NCI-H128 (cell line): Measurements from ENCODE around the gene GALNT15.

ENCODE experiments used
- DNase-seq: peaks from one replicate; lab custom pipeline; 2025; ENCODE audit not compliant: unreplicated experiment; lab: John Stamatoyannopoulos, UW

Gene GALNT15

DNA sequence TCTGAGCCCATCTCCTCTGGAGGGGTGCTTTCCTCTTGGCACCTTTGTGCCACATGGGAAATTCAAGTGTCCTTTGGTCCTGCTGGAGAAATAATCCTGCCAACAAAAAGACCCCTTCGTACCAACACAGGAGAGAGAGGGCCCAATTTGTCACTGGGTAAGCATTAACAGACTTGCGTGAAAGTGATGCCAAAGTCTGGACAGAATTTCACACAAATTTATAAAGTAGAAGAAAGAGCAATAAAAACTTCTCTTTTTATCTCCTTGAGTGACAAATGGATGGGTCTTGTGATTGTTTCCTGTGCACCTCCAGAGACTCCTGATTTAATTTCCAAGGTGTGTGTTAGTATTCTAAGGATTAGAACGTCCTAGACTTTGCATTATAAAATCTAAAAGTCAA, 75.4 kb downstream of the GALNT15 start:
- DNase-seq = no peak

- DNase-seq = no peak
Observed at GRCh38 chr3:16251316-16252085, 77.0 kb downstream of the GALNT15 start.

DNA sequence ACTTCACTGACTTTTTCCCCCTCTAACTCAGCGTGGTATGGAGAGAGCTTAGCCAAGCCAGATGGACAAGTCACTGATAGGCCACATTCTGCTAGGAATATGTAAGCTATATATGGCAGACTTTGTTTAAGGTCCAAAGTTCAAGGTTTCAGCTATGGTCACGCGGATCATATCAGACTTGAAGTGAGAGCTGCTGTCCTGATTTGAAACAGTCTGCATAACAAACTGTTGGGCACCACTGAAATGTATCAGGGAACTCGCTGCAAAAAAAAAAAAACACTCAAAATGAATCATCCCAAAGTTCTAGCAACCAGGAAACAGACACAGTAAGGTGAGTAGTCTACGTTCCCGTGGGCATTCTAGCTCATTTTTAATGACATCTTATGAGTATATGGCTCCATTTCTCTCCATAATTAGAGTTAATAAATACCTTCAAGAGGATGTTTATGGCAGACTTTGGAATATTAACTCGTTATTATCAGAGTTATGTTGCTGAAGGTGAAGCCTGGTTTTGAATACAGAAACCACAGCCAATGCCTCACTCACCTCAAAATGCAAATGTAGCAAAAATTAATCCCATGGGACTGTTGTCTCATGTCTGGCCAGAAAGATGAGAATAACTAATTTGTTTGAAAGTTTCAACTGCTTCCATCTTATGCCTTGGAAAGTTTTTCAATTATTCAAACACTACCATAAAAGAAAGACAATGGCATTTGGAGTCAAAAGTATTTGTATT, 77.9 kb downstream of the GALNT15 start:
- no peak for DNase-seq

- no peak for DNase-seq
Observed at GRCh38 chr3:16252988-16253387, 78.5 kb downstream of the GALNT15 start.

DNA sequence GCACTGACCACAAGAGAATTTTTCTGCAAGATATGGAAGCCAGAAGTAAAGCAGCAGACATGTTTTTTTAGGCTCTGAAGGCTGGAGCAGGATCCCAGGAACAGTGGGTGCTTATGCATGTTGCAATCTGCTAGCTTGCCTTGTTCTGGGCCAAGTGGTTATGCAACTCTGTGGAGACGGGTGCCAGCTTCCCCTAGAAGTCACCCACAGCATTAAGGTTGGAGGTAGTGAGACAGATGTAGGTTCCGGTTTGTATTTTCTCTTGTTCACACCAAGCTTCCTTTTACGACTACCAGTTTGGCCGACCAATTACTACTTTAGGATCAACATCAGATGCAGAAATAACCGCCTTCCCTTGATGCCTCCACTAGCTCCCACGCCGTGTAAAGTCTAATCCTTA, 79.1 kb downstream of the GALNT15 start:
- no peak for DNase-seq

DNA sequence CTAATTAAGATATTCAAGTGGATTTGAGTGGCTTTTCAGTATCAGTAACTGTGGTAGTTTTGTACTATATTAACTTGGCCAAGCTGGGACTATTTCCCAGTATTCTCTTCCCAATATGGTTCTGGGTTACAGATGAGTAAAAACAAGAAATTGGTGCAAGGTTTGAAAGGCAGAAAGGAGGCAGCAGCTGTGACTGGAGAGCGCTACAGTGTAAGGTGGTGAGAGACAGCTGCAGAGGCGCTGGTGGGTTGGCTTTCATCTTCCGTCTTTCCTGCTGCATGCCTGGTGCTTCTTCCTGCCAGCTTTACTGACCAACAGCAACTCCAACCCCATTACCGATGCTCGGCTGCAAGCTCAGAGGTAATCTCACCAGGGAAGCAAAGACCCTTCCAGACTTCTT, 80.4 kb downstream of the GALNT15 start:
- DNase-seq = no peak

GRCh38 chr3:16255326-16255725, 80.8 kb downstream of the GALNT15 start:
- DNase-seq = no peak

- no peak for DNase-seq
Observed at GRCh38 chr3:16255726-16256125, 81.2 kb downstream of the GALNT15 start.

GRCh38 chr3:16257309-16257708, 82.8 kb downstream of the GALNT15 start:
- no peak for DNase-seq

- no peak for DNase-seq
Observed at GRCh38 chr3:16258177-16258576, 83.7 kb downstream of the GALNT15 start.

- no peak for DNase-seq
Observed at GRCh38 chr3:16258866-16259265, 84.4 kb downstream of the GALNT15 start.

GRCh38 chr3:16260046-16260445, 85.6 kb downstream of the GALNT15 start:
- no peak for DNase-seq

DNA sequence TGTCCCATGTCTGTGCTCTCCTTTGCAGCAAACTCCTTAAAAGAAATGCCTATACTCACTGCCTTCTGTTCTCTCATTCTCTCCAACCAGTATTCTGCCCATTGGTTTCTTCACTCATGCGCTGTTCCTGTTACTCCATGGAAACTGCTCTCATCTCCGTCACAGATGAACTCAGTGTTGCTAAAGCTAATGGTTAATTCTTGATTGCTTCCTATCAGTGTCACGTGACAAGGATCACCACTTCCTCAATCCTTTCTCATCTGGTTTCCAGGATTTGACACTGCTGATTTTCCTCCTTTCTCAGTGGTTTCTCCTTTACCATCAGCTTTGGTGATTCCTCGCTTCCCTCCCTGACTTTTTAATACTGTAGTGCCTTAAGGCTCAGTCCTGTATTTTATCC, 87.7 kb downstream of the GALNT15 start:
- DNase-seq = no peak

DNA sequence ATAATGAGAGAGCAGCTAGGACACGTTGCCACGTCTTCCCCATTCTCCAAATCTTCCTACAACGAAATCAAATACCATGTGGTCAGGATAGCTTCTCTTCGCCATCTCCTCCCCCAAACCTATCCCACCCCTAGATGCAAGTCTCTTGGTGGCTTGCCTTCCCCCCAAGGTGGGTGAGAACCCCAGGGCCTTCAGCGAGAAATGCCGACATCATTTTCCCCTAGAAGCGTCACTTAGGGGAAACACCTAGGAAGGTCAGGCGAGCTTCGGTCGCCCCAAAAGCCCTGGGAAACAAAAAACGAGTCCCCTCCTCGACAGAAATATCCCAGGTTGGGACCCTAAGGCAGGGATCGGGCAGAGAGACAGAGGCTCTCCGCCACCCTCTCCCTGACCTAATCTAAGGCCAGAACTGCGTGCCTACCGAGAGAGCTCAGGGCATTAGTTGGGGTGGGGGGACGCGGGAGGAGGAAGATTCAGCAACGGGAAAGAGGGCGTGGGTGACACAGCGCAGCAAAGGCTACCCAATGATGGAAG, 89.8 kb downstream of the GALNT15 start:
- DNase-seq = no peak

DNA sequence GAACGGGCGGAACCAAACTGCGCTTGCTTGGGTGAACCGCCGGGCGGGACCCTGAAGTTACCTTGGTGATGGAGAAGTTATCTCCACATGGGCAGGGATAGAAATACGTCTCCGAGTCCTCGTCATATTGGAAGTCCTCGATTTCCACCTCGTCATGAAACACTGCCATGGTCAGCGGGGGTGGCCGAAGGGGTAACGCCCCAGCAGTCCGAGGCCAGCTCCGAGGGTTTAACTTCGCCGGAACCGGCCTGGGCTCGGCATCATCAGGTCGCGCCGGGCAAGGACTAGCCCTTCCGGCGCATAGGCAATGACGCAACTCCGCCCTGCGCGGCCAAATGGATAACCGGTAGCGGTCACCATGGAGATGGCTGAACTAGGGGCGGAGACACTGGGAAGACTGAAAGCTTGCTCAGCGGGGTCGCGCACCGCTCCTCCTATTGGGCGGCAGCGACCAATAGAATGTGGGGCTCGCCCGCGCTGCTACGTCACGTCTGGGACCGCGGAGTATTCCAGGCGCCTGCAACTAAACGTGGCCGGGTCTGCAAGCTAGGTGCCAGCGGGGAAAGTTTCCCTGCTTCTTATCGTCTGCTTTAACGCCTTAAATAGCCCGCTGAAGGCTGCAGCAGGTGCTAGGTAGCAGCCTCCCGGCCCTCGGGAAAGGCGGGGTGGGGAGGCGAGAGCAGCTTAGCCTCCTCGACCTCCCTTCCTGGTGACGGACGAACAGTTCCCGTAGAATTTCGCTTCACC, 90.4 kb downstream of the GALNT15 start, which contains the start of the genes DPH3 and OXNAD1:
Gene DPH3, minus strand, starts transcription at position 236 of the 747 bp plus-strand sequence. Its CDS starts 67 bp downstream, at position 169.
Gene OXNAD1, plus strand, starts transcription at position 505 of the 747 bp plus-strand sequence. CDS start 5,741 bp downstream, outside the sequence.
- peak; percentile 95 for DNase-seq

GRCh38 chr3:16265455-16265786, 90.9 kb downstream of the GALNT15 start:
- no peak for DNase-seq

DNA sequence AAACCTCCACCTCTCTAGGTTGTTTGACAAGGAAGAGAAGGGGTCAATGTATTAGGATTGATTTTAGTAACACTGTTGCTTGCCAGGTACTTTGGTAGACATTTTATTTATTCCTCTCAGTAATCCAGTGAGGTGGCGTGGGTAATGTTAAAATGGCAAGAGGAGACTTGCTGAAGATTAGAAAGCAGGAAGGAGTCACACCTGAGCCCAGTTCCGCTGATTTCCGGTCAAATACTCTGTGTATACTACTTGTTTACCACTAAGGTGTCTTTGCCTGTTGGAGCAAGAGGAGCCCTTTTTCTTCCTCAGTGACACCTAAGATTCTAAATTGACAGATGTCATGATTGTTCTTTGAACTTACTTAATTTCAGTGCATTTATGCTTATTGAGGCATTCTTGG, 92.2 kb downstream of the GALNT15 start:
- no peak for DNase-seq

DNA sequence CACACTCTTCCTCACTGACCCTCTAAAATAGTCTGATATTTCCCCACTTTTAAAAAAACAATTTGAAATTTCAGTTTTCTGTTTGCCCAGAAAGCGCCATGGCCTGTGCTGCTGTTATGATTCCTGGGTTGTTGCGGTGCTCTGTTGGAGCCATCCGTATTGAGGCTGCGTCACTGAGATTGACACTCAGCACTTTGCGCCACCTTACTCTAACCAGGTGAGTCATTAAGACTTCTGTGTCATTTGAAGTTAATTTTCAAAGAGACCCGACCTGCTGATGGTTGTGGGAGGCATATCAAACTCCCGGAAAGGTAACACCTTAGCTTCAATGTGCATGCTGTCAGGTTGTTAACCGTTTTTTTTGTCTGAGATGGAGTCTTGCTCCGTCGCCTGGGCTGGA, 96.4 kb downstream of the GALNT15 start:
- no peak for DNase-seq

DNA sequence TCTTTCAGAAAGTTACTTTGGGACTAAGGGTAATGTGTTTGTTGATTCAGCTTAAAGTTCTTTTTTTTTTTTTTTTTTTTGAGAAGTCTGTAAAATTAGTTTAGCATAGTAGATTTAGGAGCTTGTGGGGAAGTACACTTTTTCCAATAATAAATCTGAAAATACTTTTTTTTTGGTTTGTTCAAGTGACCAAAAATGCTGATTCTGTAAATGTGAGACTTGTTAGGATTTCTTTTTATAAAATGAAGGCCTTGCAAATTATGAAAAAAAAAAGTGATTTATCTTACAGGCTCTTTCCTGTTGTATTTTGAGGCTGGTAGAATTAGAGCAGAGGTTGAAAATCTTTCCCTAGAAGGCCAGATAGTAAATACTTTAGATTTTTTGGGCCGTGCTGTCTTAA, 98.1 kb downstream of the GALNT15 start:
- DNase-seq = no peak

GRCh38 chr3:16273867-16274266, 99.4 kb downstream of the GALNT15 start:
- DNase-seq = no peak

DNA sequence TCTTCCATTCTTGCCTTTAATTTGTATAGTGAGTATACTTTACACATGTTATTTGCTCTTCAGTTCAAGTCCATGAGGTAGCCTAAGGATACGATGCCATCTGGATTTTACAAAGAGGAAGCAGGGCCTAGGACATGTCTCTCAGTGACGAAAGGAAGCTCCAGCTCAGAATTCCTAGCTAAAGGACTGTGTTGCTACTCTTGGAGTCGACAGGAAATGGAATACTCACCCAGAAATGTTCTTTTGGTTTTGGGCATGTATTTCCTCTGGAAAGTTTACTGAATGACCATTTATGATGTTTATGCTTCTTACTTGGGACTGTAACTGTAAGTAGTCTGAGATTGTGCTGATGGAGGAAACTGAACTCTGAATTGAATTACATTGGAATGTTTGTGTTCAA, 103.0 kb downstream of the GALNT15 start:
- DNase-seq = no peak
